SK-N-SH (cell line): ENCODE results near the gene TMEM51. TPM values are rescaled to one million over a fixed set of nuclear protein-coding genes. Genes with fewer than 3 reads are reported as not detected.
A peak's percentile ranks its signal among the peaks of the same experiment; 100 is the strongest.

Experiments used
- CTCF ChIA-PET: fragments of 300-600, 350-600 bp; formaldehyde crosslinking; extraction: SDS; loops from one replicate; lab custom pipeline; 2021; lab: Yijun Ruan, JAX
- POLR2A ChIA-PET: fragments of 350-600 bp; sonication (Branson Sonifier 250); formaldehyde crosslinking; extraction: SDS; loops from one replicate; lab custom pipeline; 2020; ENCODE audit warnings: antibody characterized with exemption, inconsistent platforms; lab: Yijun Ruan, JAX
- DNase-seq: peaks from one replicate; pipeline ENCODE4 v3.0.0; 2012
- H2AFZ ChIP-seq: fragments of 200-600 bp; sonication (generic); 2 replicates; pipeline ENCODE4 v1.8.1; 2016; ENCODE audit warnings: antibody characterized with exemption, mild to moderate bottlenecking, low read depth
- H3F3A ChIP-seq: fragments of 200-600 bp; sonication (generic); replicated peaks from 2 replicates; pipeline ENCODE3; 2016; ENCODE audit warnings: antibody characterized with exemption, mild to moderate bottlenecking; ENCODE audit not compliant: insufficient read depth
- H3K27ac ChIP-seq, 2 experiments: fragments of 200-500 bp in 1 of 2; fragments of 200-600 bp in 1 of 2; sonication (Bioruptor generic) in 1 of 2; sonication (generic), shearing (Covaris generic) in 1 of 2; 2 replicates each; pipeline versions ENCODE4 v1.5.1 to v1.6.1; 2014 to 2016; ENCODE audit warnings: low read depth in 2 of 2, inconsistent platforms in 1 of 2, low read length in 1 of 2, mild to moderate bottlenecking in 1 of 2, mixed read lengths in 1 of 2
- H3K27me3 ChIP-seq: fragments of 200-600 bp; sonication (generic), shearing (Covaris generic); 2 replicates; pipeline ENCODE4 v1.6.1; 2016; ENCODE audit warnings: mixed run types; ENCODE audit not compliant: insufficient read depth
- H3K36me3 ChIP-seq, 2 experiments: fragments of 200-500 bp in 1 of 2; fragments of 200-600 bp in 1 of 2; sonication (Bioruptor generic) in 1 of 2; sonication (generic) in 1 of 2; replicated peaks in 1 of 2; 2 replicates each; pipeline versions ENCODE3 to v1.5.1; 2014 to 2016; ENCODE audit warnings: low read length in 1 of 2, mild to moderate bottlenecking in 1 of 2; ENCODE audit not compliant: insufficient read depth in 2 of 2, control insufficient read depth in 1 of 2
- H3K4me1 ChIP-seq, 2 experiments: fragments of 200-500 bp in 1 of 2; fragments of 200-600 bp in 1 of 2; sonication (Bioruptor generic) in 1 of 2; sonication (generic), shearing (Covaris generic) in 1 of 2; 2 replicates each; pipeline versions ENCODE4 v1.5.1 to v1.6.1; 2014 to 2016; ENCODE audit warnings: low read depth in 1 of 2, low read length in 1 of 2, mixed run types in 1 of 2; ENCODE audit not compliant: insufficient read depth in 2 of 2, control insufficient read depth in 1 of 2
- H3K4me2 ChIP-seq: fragments of 200-600 bp; sonication (generic), shearing (Covaris generic); 2 replicates; pipeline ENCODE4 v1.6.1; 2017; ENCODE audit warnings: mixed run types
- H3K4me3 ChIP-seq, 2 experiments: fragments of 200-500 bp in 1 of 2; fragments of 200-600 bp in 1 of 2; sonication (Bioruptor generic) in 1 of 2; sonication (generic), shearing (Covaris generic) in 1 of 2; 2 replicates each; pipeline versions ENCODE4 v1.5.1 to v1.8.1; 2014 to 2016; ENCODE audit warnings: low read depth in 2 of 2, inconsistent platforms in 1 of 2, low read length in 1 of 2, mild to moderate bottlenecking in 1 of 2, mixed read lengths in 1 of 2, moderate library complexity in 1 of 2
- H3K79me2 ChIP-seq: fragments of 200-600 bp; sonication (generic); 2 replicates; pipeline ENCODE4 v1.8.1; 2017; ENCODE audit warnings: mild to moderate bottlenecking; ENCODE audit not compliant: insufficient read depth
- H3K9ac ChIP-seq: fragments of 200-600 bp; sonication (generic); 2 replicates; pipeline ENCODE4 v1.6.1; 2017; ENCODE audit warnings: mixed run types
- H3K9me2 ChIP-seq: fragments of 200-600 bp; sonication (generic); 2 replicates; pipeline ENCODE4 v1.6.1; 2017; ENCODE audit warnings: mixed run types
- H3K9me3 ChIP-seq: fragments of 200-600 bp; sonication (generic); 2 replicates; pipeline ENCODE4 v1.6.1; 2017; ENCODE audit warnings: mixed run types, mild to moderate bottlenecking, moderate library complexity
- H4K20me1 ChIP-seq: fragments of 200-600 bp; sonication (generic); 2 replicates; pipeline ENCODE4 v1.6.1; 2017; ENCODE audit warnings: mild to moderate bottlenecking, mixed run types; ENCODE audit not compliant: insufficient read depth
- CHD2 ChIP-seq: fragments of 150-350 bp; IDR thresholded peaks from 2 replicates; pipeline ENCODE4 v1.6.1; 2018; ENCODE audit warnings: low read length; ENCODE audit not compliant: partially characterized antibody
- ELF1 ChIP-seq: IDR thresholded peaks from 2 replicates; pipeline ENCODE4 v1.4.0; 2012
- EP300 ChIP-seq, 2 experiments: IDR thresholded peaks; 2 replicates each; pipeline versions ENCODE4 v1.4.0 to v1.6.1; 2012; ENCODE audit warnings: borderline replicate concordance in 1 of 2, low read depth in 1 of 2, low read length in 1 of 2
- FOXJ3 ChIP-seq: sonication (generic); formaldehyde crosslinking; IDR thresholded peaks from 2 replicates; pipeline ENCODE4 v1.5.1; 2020; ENCODE audit warnings: mild to moderate bottlenecking, missing genetic modification reagents
- FOXM1 ChIP-seq: IDR thresholded peaks from 2 replicates; pipeline ENCODE4 v1.4.0; 2012; ENCODE audit warnings: low read depth, mild to moderate bottlenecking
- GATA2 ChIP-seq: sonication (generic); formaldehyde crosslinking; IDR thresholded peaks from 2 replicates; pipeline ENCODE4 v1.5.0; 2020; ENCODE audit warnings: mild to moderate bottlenecking, missing genetic modification reagents
- IRF3 ChIP-seq: fragments of 150-350 bp; IDR thresholded peaks from 2 replicates; pipeline ENCODE4 v1.6.1; 2016; ENCODE audit warnings: mild to moderate bottlenecking, low read depth, low read length
- MXI1 ChIP-seq: IDR thresholded peaks from 2 replicates; pipeline ENCODE4 v1.6.1; 2012; ENCODE audit warnings: mild to moderate bottlenecking, low read depth, low read length, improper control_type of control experiment
- NFIC ChIP-seq: IDR thresholded peaks from 2 replicates; pipeline ENCODE4 v1.4.0; 2012; ENCODE audit warnings: borderline replicate concordance
- NRF1 ChIP-seq: IDR thresholded peaks from 2 replicates; pipeline ENCODE4 v1.6.1; 2012; ENCODE audit warnings: low read depth, mild to moderate bottlenecking, low read length
- POLR2AphosphoS5 ChIP-seq: IDR thresholded peaks from 2 replicates; pipeline ENCODE4 v1.6.1; 2012; ENCODE audit warnings: low read depth, low read length
- RAD21 ChIP-seq: IDR thresholded peaks from 2 replicates; pipeline ENCODE4 v1.6.1; 2012; ENCODE audit warnings: mild to moderate bottlenecking, low read length
- RCOR1 ChIP-seq: fragments of 150-350 bp; IDR thresholded peaks from 2 replicates; pipeline ENCODE4 v1.6.1; 2017; ENCODE audit warnings: antibody characterized with exemption, low read length
- REST ChIP-seq: IDR thresholded peaks from 2 replicates; pipeline ENCODE4 v1.6.1; 2012; ENCODE audit warnings: mild to moderate bottlenecking, low read depth, low read length, moderate library complexity
- RFX5 ChIP-seq: IDR thresholded peaks from 2 replicates; pipeline ENCODE4 v1.6.1; 2012; ENCODE audit warnings: mild to moderate bottlenecking, improper control_type of control experiment, low read length
- SMC3 ChIP-seq: IDR thresholded peaks from 2 replicates; pipeline ENCODE4 v1.6.1; 2012; ENCODE audit warnings: low read depth, low read length, improper control_type of control experiment
- TAF1 ChIP-seq: IDR thresholded peaks from 2 replicates; pipeline ENCODE4 v1.6.1; 2012; ENCODE audit warnings: low read depth, mild to moderate bottlenecking, low read length, moderate library complexity, borderline replicate concordance
- TEAD4 ChIP-seq: IDR thresholded peaks from 2 replicates; pipeline ENCODE4 v1.4.0; 2012; ENCODE audit warnings: mild to moderate bottlenecking, borderline replicate concordance; ENCODE audit not compliant: insufficient read depth
- YY1 ChIP-seq: IDR thresholded peaks from 2 replicates; pipeline ENCODE4 v1.4.0; 2012; ENCODE audit warnings: low read depth, mild to moderate bottlenecking
- ZBTB33 ChIP-seq: IDR thresholded peaks from 2 replicates; pipeline ENCODE4 v1.4.0; 2012; ENCODE audit warnings: low read depth, borderline replicate concordance
- WGBS: methylation state at CpG from one replicate; pipeline ENCODE4 v1.1.6; 2017; ENCODE audit warnings: low lambda C conversion rate; 5-methylcytosine and 5-hydroxymethylcytosine counted together
- polyA plus RNA-seq, 3 experiments: library from polyadenylated mRNA; depleted of rRNA; stranded (reverse); fragments of >200 nt; gene quantifications; 2 replicates each; pipeline ENCODE4 v1.2.3, GENCODE V29; 2012

TMEM51 gene
- polyA plus RNA-seq, 1 of the 3 experiments (the other 2 are of a cell fraction): 25.6 TPM

- no peaks in the 10 kb centered on the region for H3K79me2 ChIP-seq
- H3K4me2 ChIP-seq: no peak overlapping the region
- WGBS: 86% methylated on average over 10 of the region's 11 CpGs
- no peaks in the 10 kb centered on the region for H3K36me3 ChIP-seq
- no peak overlapping the region for H2AFZ ChIP-seq
- no peak for TF ChIP-seq ELF1
- TF ChIP-seq EP300 (IDR thresholded peaks at IDR 0.05; ENCODE audit: borderline replicate concordance in 1 of 2, low read depth in 1 of 2, low read length in 1 of 2): no peak
- no peak for TF ChIP-seq TAF1
- TF ChIP-seq FOXM1: no peak
- no peak for TF ChIP-seq MXI1
- no peak for TF ChIP-seq YY1
- no peak for TF ChIP-seq RAD21
- TF ChIP-seq FOXJ3 (CRISPR knock-in tag): no peak
- no peak for TF ChIP-seq IRF3
- TF ChIP-seq TEAD4: no peak
- no peak for TF ChIP-seq CHD2
- no peak for TF ChIP-seq POLR2AphosphoS5
- no peak for TF ChIP-seq RFX5
- no peak for TF ChIP-seq NFIC
- TF ChIP-seq SMC3: no peak
- ChIA-PET CTCF (interaction anchor here (3.4 kb wide), 1 partner anchor 27 kb away, joined by 18 read pairs; no protein-coding TSS in a partner anchor), POLR2A (no interaction called here)
- no peak overlapping the region for H3K9ac ChIP-seq
- peaks cover 0 to 16% of the 10 kb centered on the region in 2 experiments; a peak in 1 of 4 replicates for H3K4me1 ChIP-seq
- H3K27me3 ChIP-seq: no peaks in the 10 kb centered on the region
- no peak overlapping the region for H3K4me3 ChIP-seq
- H3K27ac ChIP-seq: no peak overlapping the region; a peak in 1 of 4 replicates
- no peaks in the 10 kb centered on the region for H3F3A ChIP-seq
- no peak for DNase-seq
- H3K9me3 ChIP-seq: no peaks in the 10 kb centered on the region
- no peaks in the 10 kb centered on the region for H4K20me1 ChIP-seq
- no peaks in the 10 kb centered on the region for H3K9me2 ChIP-seq
These were observed 92.2 kb downstream of the TMEM51 start for GRCh38 chr1:15245593-15246360.

GRCh38 chr1:15246960-15247614, 93.5 kb downstream of the TMEM51 start, which contains the start of gene FHAD1:
Gene FHAD1 (plus strand): TSS chr1:15247223. CDS start chr1:15251785, 4,562 bp downstream.
- Histone ChIP-seq H3K9ac (peak within 1 kb of the TSS; percentile 47; the same call in 1 of the 2 replicates), H3K4me2 (peak within 1 kb of the TSS; percentile 72; the same call in 1 of the 2 replicates), H3K27ac (peak within 1 kb of the TSS in 1 of 2 experiments; percentile 43; a peak in 1 of 4 replicates), H3K36me3 (no peaks in the 10 kb centered on the region), H3K9me3 (no peaks in the 10 kb centered on the region), H3F3A (no peaks in the 10 kb centered on the region), H2AFZ (no peak within 1 kb of the TSS), H4K20me1 (no peaks in the 10 kb centered on the region), H3K4me1 (peaks cover 0 to 18% of the 10 kb centered on the region in 2 experiments; a peak in 1 of 4 replicates), H3K9me2 (no peaks in the 10 kb centered on the region), H3K79me2 (no peaks in the 10 kb centered on the region), H3K27me3 (no peaks in the 10 kb centered on the region), H3K4me3 (peak within 1 kb of the TSS; percentile 56 to 61)
- ChIA-PET CTCF (interaction anchor here (0.9 to 3.4 kb wide), 7 partner anchors 8 to 207 kb away, joined by 3 to 18 read pairs (median 4); partner anchors contain the start of gene TMEM51), POLR2A (interaction anchor here (1.4 kb wide), 1 partner anchor 53 kb away, joined by 4 read pairs; no protein-coding TSS in a partner anchor)
- peak; percentile 96 for DNase-seq
- WGBS: 15% methylated on average over 16 of the region's 55 CpGs
- TF ChIP-seq GATA2 (CRISPR knock-in tag) (no peak), NRF1 (no peak), MXI1 (peak; percentile 62; the same call in 1 of the 2 replicates), REST (no peak), YY1 (no peak), RCOR1 (peak; percentile 55; the same call in 1 of the 2 replicates), TAF1 (no peak), ZBTB33 (no peak)
